SK-N-SH (cell line): ENCODE results near the gene CYP27B1.

Source experiments
- CTCF ChIP-seq: fragments of 200-600 bp; sonication (generic); IDR thresholded peaks from 2 replicates; pipeline ENCODE4 v1.6.1; 2017; ENCODE audit warnings: antibody characterized with exemption, mild to moderate bottlenecking, moderate library complexity
- EP300 ChIP-seq, 2 experiments: IDR thresholded peaks; 2 replicates each; pipeline versions ENCODE4 v1.4.0 to v1.6.1; 2012; ENCODE audit warnings: borderline replicate concordance in 1 of 2, low read depth in 1 of 2, low read length in 1 of 2
- EZH2phosphoT487 ChIP-seq: fragments of 200-600 bp; sonication (generic); IDR thresholded peaks from 2 replicates; pipeline ENCODE4 v1.6.1; 2017; ENCODE audit warnings: low read depth, mixed run types, mild to moderate bottlenecking, antibody characterized with exemption, moderate library complexity, borderline replicate concordance
- FOXJ3 ChIP-seq: sonication (generic); formaldehyde crosslinking; IDR thresholded peaks from 2 replicates; pipeline ENCODE4 v1.5.1; 2020; ENCODE audit warnings: mild to moderate bottlenecking, missing genetic modification reagents
- GATA2 ChIP-seq: sonication (generic); formaldehyde crosslinking; IDR thresholded peaks from 2 replicates; pipeline ENCODE4 v1.5.0; 2020; ENCODE audit warnings: mild to moderate bottlenecking, missing genetic modification reagents
- JUND ChIP-seq: IDR thresholded peaks from 2 replicates; pipeline ENCODE4 v1.4.0; 2012
- MAX ChIP-seq: IDR thresholded peaks from 2 replicates; pipeline ENCODE4 v1.4.0; 2012; ENCODE audit warnings: low read depth
- NRF1 ChIP-seq: IDR thresholded peaks from 2 replicates; pipeline ENCODE4 v1.6.1; 2012; ENCODE audit warnings: low read depth, mild to moderate bottlenecking, low read length
- REST ChIP-seq: IDR thresholded peaks from 2 replicates; pipeline ENCODE4 v1.6.1; 2012; ENCODE audit warnings: mild to moderate bottlenecking, low read depth, low read length, moderate library complexity
- ZBTB33 ChIP-seq: IDR thresholded peaks from 2 replicates; pipeline ENCODE4 v1.4.0; 2012; ENCODE audit warnings: low read depth, borderline replicate concordance

- TF ChIP-seq EP300 (IDR thresholded peaks at IDR 0.05; ENCODE audit: borderline replicate concordance in 1 of 2, low read depth in 1 of 2, low read length in 1 of 2) (no peak), ZBTB33 (no peak), CTCF (no peak), EZH2phosphoT487 (no peak), JUND (no peak), REST (no peak), MAX (no peak), NRF1 (no peak), FOXJ3 (CRISPR knock-in tag) (no peak), GATA2 (CRISPR knock-in tag) (no peak)
Observed at GRCh38 chr12:57753756-57754337, 13.0 kb downstream of the CYP27B1 start.
